Cardiac muscle cell (in vitro differentiated cells and primary cell): Measurements from ENCODE around the gene PCDHA13. TPM values are rescaled to one million over a fixed set of nuclear protein-coding genes. Genes with fewer than 3 reads are reported as not detected.
"Not testable (repeated sequence)": the region's sequence is repeated elsewhere in the genome, so short reads cannot be mapped to it uniquely, and the experiment has no call there.

Experiments
- DNase-seq, 2 donors: peaks; one replicate each; pipeline versions ENCODE4 v3.0.0 to v3.0.0-alpha.2; 2010 to 2017; ENCODE audit warnings: low read depth in 1 of 2, low spot score in 1 of 2
- H3K27ac ChIP-seq: fragments of 200-600 bp; sonication (generic); 2 replicates; pipeline ENCODE4 v1.5.1; 2016
- H3K27me3 ChIP-seq: fragments of 200-600 bp; sonication (generic); 2 replicates; pipeline ENCODE4 v1.6.0; 2016; ENCODE audit warnings: control low read depth
- H3K36me3 ChIP-seq: fragments of 200-600 bp; sonication (generic); 2 replicates; pipeline ENCODE4 v1.5.1; 2016; ENCODE audit warnings: control low read depth
- H3K4me1 ChIP-seq: fragments of 200-600 bp; sonication (generic); 2 replicates; pipeline ENCODE4 v1.8.1; 2017; ENCODE audit warnings: low read depth, mild to moderate bottlenecking, mixed run types
- H3K4me3 ChIP-seq: fragments of 200-600 bp; sonication (generic); 2 replicates; pipeline ENCODE4 v1.5.1; 2016; ENCODE audit warnings: mild to moderate bottlenecking
- H3K9me3 ChIP-seq: fragments of 200-600 bp; sonication (generic); 2 replicates; pipeline ENCODE4 v1.5.1; 2017; ENCODE audit warnings: low read depth, mild to moderate bottlenecking, control low read depth
- CTCF ChIP-seq: IDR thresholded peaks from 2 replicates; pipeline ENCODE4 v1.5.1; 2012; ENCODE audit warnings: low read depth, mild to moderate bottlenecking, low read length
- polyA plus RNA-seq: library from polyadenylated mRNA; unstranded; fragments of >200 nt; fragmentation: Nextera tagmentation; extraction: Ambion mirVana; gene quantifications from 2 replicates; pipeline ENCODE4 v1.2.1, GENCODE V29; 2016
- total RNA-seq: library from RNA; depleted of rRNA; stranded (reverse); fragments of >200 nt; gene quantifications from 2 replicates; pipeline ENCODE4 v1.2.3, GENCODE V29; 2016

PCDHA13 gene
- total and polyA plus RNA-seq, 2 experiments from 2014 or later, result 0.34 to 2.3 TPM

GRCh38 chr5:140840978-140841962 is 40.7 kb upstream of the PCDHA13 start, which contains the start of gene PCDHA8:
Gene PCDHA8 (plus strand): TSS chr5:140841187. CDS start chr5:140841322, 135 bp downstream.
- Histone ChIP-seq H3K4me1 (no peaks in the 10 kb centered on the region), H3K27me3 (no peaks in the 10 kb centered on the region), H3K36me3 (no peaks in the 10 kb centered on the region), H3K27ac (no peak within 1 kb of the TSS), H3K9me3 (no peaks in the 10 kb centered on the region), H3K4me3 (no peak within 1 kb of the TSS)
- no peak for DNase-seq
- no peak for TF ChIP-seq CTCF

- TF ChIP-seq CTCF, result no peak
Observed at GRCh38 chr5:140842798-140843733, 38.9 kb upstream of the PCDHA13 start.

GRCh38 chr5:140848139-140849102 is 33.5 kb upstream of the PCDHA13 start, which contains the start of gene PCDHA9:
Gene PCDHA9 (plus strand): TSS chr5:140848382. CDS start chr5:140848496, 114 bp downstream.
- H3K4me1 ChIP-seq, H3K36me3 ChIP-seq, H3K27me3 ChIP-seq, DNase-seq, H3K9me3 ChIP-seq, H3K27ac ChIP-seq: not testable (repeated sequence)
- peak within 1 kb of the TSS; percentile 11 for H3K4me3 ChIP-seq

More at GRCh38 chr5:140842798-140843733, 38.9 kb upstream of the PCDHA13 start:
- no peak overlapping the region for H3K4me3 ChIP-seq
- H3K36me3 ChIP-seq, result no peaks in the 10 kb centered on the region
- no peak for DNase-seq
- no peak overlapping the region for H3K27ac ChIP-seq
- no peaks in the 10 kb centered on the region for H3K4me1 ChIP-seq
- H3K27me3 ChIP-seq, result no peaks in the 10 kb centered on the region
- no peaks in the 10 kb centered on the region for H3K9me3 ChIP-seq

GRCh38 chr5:140849831-140850634 is 31.9 kb upstream of the PCDHA13 start:
- not testable (repeated sequence) for H3K27ac ChIP-seq, H3K27me3 ChIP-seq, DNase-seq, H3K4me3 ChIP-seq, H3K4me1 ChIP-seq, H3K9me3 ChIP-seq, H3K36me3 ChIP-seq

- Histone ChIP-seq H3K27me3 (no peaks in the 10 kb centered on the region), H3K27ac (peak within 1 kb of the TSS; percentile 24), H3K9me3 (no peaks in the 10 kb centered on the region), H3K4me3 (peak within 1 kb of the TSS; percentile 71), H3K36me3 (no peaks in the 10 kb centered on the region), H3K4me1 (no peaks in the 10 kb centered on the region)
- DNase-seq, result peak in 1 of 2 donors; percentile 74
- no peak for TF ChIP-seq CTCF
Observed at GRCh38 chr5:140855772-140856674, 25.9 kb upstream of the PCDHA13 start, which contains the start of gene PCDHA10. Gene PCDHA10 (plus strand): TSS chr5:140855897. CDS start chr5:140856049, 152 bp downstream.
